ENCODE results near the gene TGDS.

The TGDS gene

DNA sequence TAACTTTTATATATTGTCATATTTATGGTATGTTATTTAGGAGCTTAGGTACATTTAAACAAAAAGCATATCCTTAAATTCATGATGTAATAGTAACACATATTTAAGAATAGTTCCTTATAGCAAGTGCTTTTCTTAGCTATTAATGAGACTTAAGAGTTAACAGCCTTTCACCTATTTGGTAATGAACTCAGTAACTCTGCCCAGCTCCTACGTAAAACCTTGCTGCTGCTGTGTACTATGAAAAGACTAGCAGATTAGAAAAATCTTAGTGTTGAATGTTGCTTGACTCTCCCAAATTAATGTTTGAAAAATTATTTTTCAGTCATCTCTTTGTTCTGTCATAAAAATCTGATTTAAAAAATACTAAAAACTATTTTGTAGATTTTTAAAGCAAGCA is 12.6 kb upstream of the TGDS start:
- TF ChIP-seq GATA3 (IDR thresholded peaks at IDR 0.05; ENCODE audit: low read depth, low read length) (no peak), GATA2 (IDR thresholded peaks at IDR 0.05; ENCODE audit: low read depth, low read length) (no peak)

DNA sequence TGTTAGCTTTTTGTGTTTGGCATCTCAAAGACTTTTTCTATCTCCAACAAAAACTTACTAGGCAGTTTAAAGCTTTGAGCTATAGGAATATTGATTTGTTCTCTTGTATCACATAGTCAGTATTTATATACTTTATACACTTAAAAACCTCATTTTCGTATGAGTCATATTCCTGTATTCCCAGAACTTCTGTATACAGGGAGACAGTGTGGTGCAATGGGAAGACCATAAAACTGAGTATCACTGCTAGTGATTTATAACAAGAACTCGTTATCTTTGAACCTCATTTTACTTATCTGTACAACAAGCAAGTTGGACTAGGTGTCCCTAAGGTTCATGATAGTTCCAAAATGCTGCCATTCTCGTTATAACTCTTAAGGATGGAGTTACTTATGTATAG is 12.0 kb upstream of the TGDS start:
- TF ChIP-seq GATA3 (IDR thresholded peaks at IDR 0.05; ENCODE audit: low read depth, low read length) = no peak
- TF ChIP-seq GATA2 (IDR thresholded peaks at IDR 0.05; ENCODE audit: low read depth, low read length) = no peak

DNA sequence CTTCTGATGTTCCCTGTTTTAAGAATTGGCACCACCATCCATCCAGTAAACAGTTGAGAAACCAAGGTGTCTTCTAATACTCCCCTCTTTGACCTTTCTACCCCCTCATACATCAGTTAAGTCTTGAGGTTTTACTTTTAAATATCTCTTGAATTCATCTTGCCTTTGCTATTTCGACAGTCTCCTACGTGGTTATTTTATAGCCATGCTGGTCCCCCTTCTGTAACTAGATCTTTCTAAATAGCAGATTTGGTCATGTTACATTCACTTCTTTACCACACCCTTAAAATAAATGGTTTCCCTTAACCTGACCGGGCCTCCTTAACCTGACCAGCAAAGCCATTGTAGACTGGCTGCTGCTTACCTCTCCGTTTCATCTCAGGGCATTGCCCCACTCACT is 11.1 kb upstream of the TGDS start:
- TF ChIP-seq GATA2 (IDR thresholded peaks at IDR 0.05; ENCODE audit: low read depth, low read length) = no peak
- TF ChIP-seq GATA3 (IDR thresholded peaks at IDR 0.05; ENCODE audit: low read depth, low read length) = no peak

DNA sequence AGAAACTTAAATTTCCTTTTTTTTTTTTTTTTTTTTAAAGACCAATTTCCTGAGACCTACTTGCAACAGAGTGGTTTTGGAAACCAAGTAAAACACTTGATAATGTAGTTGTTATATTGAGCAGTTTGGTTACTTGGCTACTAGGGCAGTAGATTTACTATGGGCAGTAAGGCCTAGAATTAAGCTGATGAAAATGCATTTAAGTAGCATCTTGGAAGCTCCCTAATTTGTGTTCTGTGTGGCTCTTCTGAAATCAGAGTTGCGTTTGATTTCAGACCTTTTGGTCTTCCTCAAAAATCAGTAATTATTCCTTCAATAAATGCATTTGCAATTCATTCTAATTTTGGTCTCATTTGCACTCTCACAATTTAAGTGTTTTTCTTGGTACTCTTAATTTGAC is 6.5 kb upstream of the TGDS start:
- no peak for TF ChIP-seq GATA2 (IDR thresholded peaks at IDR 0.05; ENCODE audit: low read depth, low read length)
- no peak for TF ChIP-seq GATA3 (IDR thresholded peaks at IDR 0.05; ENCODE audit: low read depth, low read length)

DNA sequence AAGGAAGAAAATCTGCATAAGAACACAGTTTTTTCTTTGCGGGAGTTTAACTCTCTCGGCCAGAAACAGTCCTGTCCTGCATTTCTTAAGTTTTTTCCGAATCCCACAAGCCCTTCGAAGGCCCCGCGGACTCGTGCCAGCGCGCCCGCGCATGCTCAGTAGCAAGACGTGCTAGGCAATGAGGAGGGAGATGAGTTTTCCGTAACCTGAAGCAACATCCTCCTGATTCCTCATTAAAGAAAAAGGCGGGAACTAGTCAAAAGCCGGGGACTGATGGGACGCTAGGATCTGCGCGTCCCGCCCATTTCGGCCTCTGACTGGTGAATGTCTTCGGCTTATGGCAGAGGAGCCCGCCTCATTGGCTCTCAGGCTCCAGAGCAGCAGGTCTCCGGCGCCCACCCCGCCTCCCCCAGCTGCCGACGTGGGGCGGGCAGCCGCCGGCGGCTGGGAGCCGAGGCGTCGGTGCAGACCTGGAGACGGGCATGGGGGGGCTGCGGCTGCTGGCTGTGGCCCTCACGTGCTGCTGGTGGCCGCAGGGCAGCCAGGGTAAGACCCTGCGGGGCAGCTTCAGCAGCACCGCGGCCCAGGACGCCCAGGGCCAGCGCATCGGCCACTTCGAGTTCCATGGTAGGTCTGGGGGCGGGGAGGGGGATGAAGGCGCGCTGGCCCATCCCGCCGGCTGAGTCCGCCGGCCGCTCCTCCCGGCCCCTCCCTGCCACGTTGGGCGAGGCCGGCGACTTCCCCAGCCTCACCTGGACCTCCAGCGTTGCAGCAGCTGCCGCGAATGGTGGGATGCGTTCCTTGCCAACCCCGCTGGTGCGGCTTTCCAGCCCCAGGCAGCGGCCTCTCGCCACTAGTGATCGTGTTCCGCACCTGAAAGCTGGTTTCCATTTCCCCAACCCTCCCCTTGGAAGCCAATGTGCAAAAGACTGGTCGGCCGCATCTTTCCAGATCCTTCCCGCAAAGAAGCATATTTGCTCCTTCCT is 5.8 kb upstream of the TGDS start, which contains the start of gene GPR180:
Gene GPR180, plus strand, starts transcription at position 412 of the 986 bp plus-strand sequence. Its CDS starts 71 bp downstream, at position 483.
- no peak for TF ChIP-seq GATA2 (IDR thresholded peaks at IDR 0.05; ENCODE audit: low read depth, low read length)
- no peak for TF ChIP-seq GATA3 (IDR thresholded peaks at IDR 0.05; ENCODE audit: low read depth, low read length)

DNA sequence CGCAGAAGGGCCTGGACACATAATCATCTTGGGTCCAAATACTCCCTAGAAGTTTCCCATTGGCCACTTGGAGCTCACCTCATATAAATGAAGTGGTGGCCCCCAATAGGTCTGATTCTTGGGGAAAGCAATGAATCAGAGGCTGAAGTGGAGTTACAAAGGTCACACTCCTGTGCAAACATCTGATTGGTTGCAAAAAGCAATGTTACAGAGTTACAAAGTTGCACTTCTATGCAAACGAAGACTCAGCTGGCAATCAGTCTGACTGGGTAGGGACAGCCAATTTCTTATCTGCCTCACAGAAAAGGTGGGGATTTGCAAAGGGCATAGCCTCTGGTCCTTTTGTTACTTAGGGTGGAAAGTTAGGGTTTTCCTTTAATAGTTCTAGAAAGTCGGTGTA is 3.9 kb upstream of the TGDS start:
- TF ChIP-seq GATA3 (IDR thresholded peaks at IDR 0.05; ENCODE audit: low read depth, low read length) (no peak), GATA2 (IDR thresholded peaks at IDR 0.05; ENCODE audit: low read depth, low read length) (no peak)

DNA sequence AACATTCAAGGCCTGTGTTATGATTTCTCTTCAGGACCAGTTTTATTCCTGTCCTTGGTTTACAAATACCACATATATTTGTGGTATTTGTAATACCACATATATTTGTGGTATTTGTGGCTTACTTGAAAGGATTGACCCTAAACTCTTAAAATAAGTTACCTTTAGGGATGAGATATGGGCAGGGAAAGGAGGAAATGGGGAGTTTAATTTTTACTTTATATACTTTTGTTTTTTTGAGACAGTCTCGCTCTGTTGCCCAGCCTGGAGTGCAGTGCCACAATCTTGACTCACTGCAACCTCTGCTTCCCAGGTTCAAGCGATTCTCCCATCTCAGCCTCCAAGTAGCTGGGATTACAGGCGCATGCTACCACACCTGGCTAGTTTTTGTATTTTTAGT is 2.3 kb upstream of the TGDS start:
- TF ChIP-seq GATA3 (IDR thresholded peaks at IDR 0.05; ENCODE audit: low read depth, low read length) (no peak), GATA2 (IDR thresholded peaks at IDR 0.05; ENCODE audit: low read depth, low read length) (no peak)

DNA sequence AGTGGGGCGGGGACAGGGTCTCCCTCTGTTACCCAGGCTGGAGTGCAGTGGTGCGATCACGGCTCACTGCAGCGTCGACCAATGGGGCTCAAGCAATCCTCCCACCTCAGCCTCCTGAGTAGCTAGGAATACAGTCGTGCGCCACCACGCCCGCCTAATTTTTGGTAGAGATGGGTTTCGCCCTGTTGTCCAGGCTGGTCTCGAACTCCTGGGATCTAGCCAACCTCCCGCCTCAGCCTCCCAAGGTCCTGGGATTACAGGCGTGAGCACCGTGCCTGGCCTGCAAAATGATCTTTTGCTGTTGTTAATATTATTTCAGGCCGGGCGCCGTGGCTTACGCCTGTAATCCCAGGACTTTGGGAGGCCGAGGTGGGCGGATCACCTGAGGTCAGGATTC is 621 bp upstream of the TGDS start:
- TF ChIP-seq GATA3 (IDR thresholded peaks at IDR 0.05; ENCODE audit: low read depth, low read length) = no peak
- no peak for TF ChIP-seq GATA2 (IDR thresholded peaks at IDR 0.05; ENCODE audit: low read depth, low read length)

DNA sequence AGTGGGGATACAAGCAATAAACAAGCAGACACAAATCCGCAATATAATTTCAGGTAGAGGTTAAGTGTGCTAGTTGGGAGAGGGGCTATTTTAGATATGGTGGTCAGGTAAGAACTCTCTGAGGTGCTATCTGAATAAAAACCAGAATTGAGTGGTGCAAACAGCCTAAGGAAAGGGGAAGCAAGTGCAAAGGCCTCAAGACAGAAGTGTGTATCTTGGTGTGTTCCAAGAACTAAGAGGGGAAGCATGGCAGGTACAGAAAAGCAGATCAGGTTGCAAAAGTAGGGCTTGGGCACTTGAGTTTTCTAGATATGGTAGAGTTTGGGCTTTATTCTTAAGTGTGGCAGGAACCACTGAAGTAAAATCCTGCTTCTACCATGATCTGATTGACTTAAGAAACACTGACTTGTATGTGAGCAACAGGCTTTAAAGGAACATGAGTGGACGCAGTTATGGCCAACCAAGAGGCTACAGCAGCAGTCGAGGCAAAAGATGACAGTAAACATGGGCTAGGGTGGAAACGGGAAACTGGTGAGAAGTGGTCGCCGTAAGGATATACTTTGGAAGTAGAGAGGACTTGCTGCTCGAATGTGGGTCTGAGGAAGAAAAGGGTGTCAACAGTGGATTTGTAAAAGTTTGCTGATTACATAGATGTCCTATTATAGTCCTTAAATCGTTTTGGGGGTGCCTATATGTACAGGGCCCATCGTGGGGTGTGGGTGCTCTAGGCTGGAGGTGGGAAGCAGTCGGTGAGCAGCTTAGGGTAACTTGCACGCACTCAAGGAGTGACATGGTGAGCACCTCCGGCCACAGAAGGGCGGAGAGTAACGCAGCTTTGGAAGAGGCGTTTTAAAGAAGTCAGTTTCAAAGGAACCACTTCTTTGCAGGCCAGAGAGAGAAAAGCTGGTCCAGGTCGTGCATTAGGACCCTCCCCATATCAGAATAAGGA is 677 bp downstream of the TGDS start:
- no peak for TF ChIP-seq GATA2 (IDR thresholded peaks at IDR 0.05; ENCODE audit: low read depth, low read length)

DNA sequence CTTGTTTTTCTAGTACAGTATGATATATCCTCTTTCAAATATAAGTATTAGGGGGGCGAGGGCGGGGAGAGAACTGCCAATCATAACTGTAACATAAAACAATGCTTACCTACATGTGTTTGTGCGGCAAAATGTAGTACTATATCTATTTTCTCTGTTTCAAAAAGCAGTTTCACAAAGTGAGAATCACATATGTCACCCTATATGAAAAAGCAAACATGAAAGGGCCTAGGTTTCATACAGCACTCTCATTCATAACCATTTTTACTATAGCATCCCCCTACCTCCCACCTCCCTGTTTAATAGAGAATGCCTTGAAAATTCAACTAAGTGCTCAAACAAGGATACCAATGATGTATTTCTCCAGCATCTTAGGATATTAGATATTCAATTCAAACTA is 5.2 kb downstream of the TGDS start:
- no peak for TF ChIP-seq GATA3 (IDR thresholded peaks at IDR 0.05; ENCODE audit: low read depth, low read length)
- no peak for TF ChIP-seq GATA2 (IDR thresholded peaks at IDR 0.05; ENCODE audit: low read depth, low read length)

DNA sequence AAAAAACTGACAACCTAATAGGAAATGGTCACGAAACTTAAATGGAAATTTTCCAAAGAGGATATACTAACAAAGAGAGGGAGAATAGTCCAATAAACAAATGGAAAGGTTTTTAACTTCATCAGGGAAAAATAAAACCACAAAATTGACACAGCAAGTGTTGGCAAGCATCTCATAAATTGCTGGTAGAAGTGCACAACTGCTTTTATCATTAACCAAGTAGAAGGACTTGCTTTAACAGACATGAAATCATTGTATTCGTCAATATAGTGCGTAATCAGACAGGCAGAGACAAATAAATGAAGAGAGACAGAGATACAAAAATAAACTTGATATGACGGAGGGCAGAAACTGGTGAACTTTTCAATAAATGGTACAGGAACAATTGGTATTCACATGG is 7.4 kb downstream of the TGDS start:
- no peak for TF ChIP-seq GATA2 (IDR thresholded peaks at IDR 0.05; ENCODE audit: low read depth, low read length)
- TF ChIP-seq GATA3 (IDR thresholded peaks at IDR 0.05; ENCODE audit: low read depth, low read length) = no peak

DNA sequence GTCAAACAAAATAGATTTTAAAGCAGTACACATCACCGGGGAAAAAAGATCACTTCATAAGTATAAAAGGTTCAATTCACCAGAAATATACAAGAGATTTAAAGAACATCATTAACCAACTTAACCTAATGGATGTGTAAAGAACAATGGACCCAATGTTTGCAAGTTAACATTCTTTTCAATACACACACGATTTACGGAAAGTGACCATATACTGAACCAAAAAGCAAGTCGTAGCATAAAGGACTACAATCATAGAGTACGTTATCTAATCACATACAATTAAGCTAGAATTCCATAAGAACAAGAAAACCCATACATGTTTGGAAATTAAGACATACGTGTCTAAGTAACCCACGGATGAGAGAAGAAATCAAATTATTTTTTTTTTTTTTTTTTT is 9.6 kb downstream of the TGDS start:
- TF ChIP-seq GATA3 (IDR thresholded peaks at IDR 0.05; ENCODE audit: low read depth, low read length) = no peak
- TF ChIP-seq GATA2 (IDR thresholded peaks at IDR 0.05; ENCODE audit: low read depth, low read length) = no peak

DNA sequence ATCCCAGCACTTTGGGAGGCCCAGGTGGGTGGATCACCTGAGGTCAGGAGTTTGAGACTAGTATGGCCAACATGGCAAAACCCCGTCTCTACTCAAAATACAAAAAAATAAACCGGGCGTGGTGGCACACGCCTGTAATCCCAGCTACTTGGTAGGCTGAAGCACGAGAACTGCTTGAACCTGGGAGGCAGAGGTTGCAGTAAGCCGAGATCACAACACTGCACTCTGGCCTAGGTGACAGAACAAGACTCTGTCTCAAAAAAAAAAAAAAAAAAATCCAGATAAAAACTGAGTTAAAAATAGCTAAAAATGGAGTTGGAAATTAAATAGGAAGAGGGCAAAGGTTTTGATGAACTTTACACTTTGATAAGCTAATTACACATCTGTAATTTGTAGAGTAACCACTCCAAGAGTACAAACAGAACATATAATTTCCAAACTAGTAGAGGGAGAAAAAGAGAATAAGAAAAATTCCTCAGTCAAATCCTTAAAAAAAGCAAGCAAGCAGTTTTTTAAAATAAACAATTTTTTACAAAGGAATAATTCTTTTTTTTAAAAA is 10.3 kb downstream of the TGDS start:
- TF ChIP-seq GATA2 (IDR thresholded peaks at IDR 0.05; ENCODE audit: low read depth, low read length) = no peak
- TF ChIP-seq GATA3 (IDR thresholded peaks at IDR 0.05; ENCODE audit: low read depth, low read length) = no peak

DNA sequence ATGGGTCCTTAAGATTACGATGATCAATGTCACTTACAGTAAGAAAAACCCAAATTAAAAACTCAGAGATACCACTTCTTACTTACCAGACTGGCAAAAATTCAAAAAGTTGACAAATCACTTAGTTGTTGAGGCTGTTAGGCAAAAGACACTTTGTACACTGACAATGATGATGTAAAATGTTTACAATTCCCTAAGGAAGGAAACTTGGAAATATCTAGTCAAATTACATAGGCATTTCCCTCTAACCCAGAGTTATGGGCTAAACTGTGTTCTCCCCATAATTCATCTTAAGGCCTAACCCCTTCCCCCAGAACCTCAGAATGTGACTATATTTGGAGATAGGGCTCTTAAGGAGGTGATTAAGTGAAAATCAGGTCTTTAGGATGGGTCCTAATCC is 12.0 kb downstream of the TGDS start:
- TF ChIP-seq GATA2 (IDR thresholded peaks at IDR 0.05; ENCODE audit: low read depth, low read length) = no peak
- TF ChIP-seq GATA3 (IDR thresholded peaks at IDR 0.05; ENCODE audit: low read depth, low read length) = no peak
